ENCODE results near the gene ITGA2. TPM values are rescaled to one million over a fixed set of nuclear protein-coding genes. Genes with fewer than 3 reads are reported as not detected.

Gene ITGA2
- total RNA-seq, 4 donors from 2014 or later = 1.5 to 10.1 (median 8.7) TPM

DNA sequence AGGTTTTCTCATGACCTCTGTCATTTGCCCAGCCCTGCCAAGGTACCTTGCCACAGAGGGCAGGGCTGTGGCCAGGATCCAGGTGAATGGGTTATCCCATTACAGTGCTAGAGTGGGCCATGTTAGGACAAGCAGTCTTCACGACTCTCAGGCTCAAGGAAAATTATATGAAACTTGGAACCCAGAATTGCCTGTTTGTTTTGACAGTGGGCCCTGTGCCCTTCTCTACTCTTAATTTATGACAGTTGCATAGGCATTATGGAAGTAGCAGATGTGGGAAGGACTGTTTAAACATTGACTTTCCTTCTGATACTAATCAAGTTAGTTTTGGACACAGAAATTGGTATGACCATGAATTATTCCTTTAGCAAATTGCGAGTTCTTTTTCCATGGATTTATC, 41.7 kb downstream of the ITGA2 start:
- Histone ChIP-seq H3K9me3 (no peaks in the 10 kb centered on the region), H3K36me3 (no peaks in the 10 kb centered on the region), H3K27me3 (no peaks in the 10 kb centered on the region), H3K4me3 (no peak overlapping the region), H3K27ac (peak overlapping the region; percentile 57 to 68 (median 60)), H3K4me1 (peaks cover 5 to 30% (median 20%) of the 10 kb centered on the region in 4 donors)
- WGBS, 2 donors (ENCODE audit: low coverage in 1 of 2) = 43 to 50% methylated on average over 1 to 2 of the region's 2 CpGs
- DNase-seq = no peak
- intact Hi-C loops (cut with DNase I; ENCODE audit: low total_unique reads) = no loop called here
- TF ChIP-seq EP300 (IDR thresholded peaks at IDR 0.05; ENCODE audit: low read depth) (no peak), POLR2A (IDR thresholded peaks at IDR 0.05) (no peak), POLR2AphosphoS5 (IDR thresholded peaks at IDR 0.05) (no peak)
- TF ChIP-seq, protein P1, sequence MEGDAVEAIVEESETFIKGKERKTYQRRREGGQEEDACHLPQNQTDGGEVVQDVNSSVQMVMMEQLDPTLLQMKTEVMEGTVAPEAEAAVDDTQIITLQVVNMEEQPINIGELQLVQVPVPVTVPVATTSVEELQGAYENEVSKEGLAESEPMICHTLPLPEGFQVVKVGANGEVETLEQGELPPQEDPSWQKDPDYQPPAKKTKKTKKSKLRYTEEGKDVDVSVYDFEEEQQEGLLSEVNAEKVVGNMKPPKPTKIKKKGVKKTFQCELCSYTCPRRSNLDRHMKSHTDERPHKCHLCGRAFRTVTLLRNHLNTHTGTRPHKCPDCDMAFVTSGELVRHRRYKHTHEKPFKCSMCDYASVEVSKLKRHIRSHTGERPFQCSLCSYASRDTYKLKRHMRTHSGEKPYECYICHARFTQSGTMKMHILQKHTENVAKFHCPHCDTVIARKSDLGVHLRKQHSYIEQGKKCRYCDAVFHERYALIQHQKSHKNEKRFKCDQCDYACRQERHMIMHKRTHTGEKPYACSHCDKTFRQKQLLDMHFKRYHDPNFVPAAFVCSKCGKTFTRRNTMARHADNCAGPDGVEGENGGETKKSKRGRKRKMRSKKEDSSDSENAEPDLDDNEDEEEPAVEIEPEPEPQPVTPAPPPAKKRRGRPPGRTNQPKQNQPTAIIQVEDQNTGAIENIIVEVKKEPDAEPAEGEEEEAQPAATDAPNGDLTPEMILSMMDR (IDR thresholded peaks at IDR 0.05) = no peak
- in situ Hi-C loops (cut with MboI; ENCODE audit: low pct_ligation_motif_present in 1 of 4, low pct_unique_long_range_greater_than_20kb in 1 of 4, low sequenced_read_pairs in 3 of 4) = no loop called here

DNA sequence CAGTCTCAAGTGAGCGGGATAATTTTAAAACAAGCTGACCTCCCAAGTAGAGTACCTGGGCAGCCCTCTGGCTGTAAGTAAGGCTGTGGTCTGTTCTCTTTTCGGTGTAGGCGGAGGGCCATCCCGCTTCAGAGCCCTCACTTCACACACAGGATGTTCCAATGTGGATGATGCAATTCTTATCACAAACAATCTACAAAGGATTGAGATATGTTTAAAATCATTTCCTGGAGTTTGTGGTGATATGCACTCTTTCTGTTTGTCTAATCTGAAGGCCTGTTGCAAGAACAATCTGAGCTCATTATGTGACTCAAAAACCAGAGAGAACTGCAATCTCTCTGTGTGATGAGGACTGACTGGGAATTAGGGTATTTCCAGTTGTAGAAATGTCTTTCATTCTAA, 42.5 kb downstream of the ITGA2 start:
- 32% methylated on average over 4 of the region's 4 CpGs; no CpG with 5 or more reads in 1 of the 2 donors for WGBS, 2 donors (ENCODE audit: low coverage in 1 of 2)
- H3K9me3 ChIP-seq = no peaks in the 10 kb centered on the region
- no peaks in the 10 kb centered on the region for H3K27me3 ChIP-seq
- no peaks in the 10 kb centered on the region for H3K36me3 ChIP-seq
- TF ChIP-seq, protein P1 (IDR thresholded peaks at IDR 0.05) = no peak
- TF ChIP-seq POLR2AphosphoS5 (IDR thresholded peaks at IDR 0.05) = no peak
- TF ChIP-seq POLR2A (IDR thresholded peaks at IDR 0.05) = no peak
- no peak for TF ChIP-seq EP300 (IDR thresholded peaks at IDR 0.05; ENCODE audit: low read depth)
- intact Hi-C loops (cut with DNase I; ENCODE audit: low total_unique reads) = no loop called here
- H3K4me3 ChIP-seq = no peak overlapping the region
- DNase-seq = no peak
- H3K4me1 ChIP-seq = peaks cover 5 to 30% (median 20%) of the 10 kb centered on the region in 4 donors
- H3K27ac ChIP-seq = peak overlapping the region; percentile 57 to 68 (median 60)
- in situ Hi-C loops (cut with MboI; ENCODE audit: low pct_ligation_motif_present in 1 of 4, low pct_unique_long_range_greater_than_20kb in 1 of 4, low sequenced_read_pairs in 3 of 4) = no loop called here

- Histone ChIP-seq H3K27me3 (no peaks in the 10 kb centered on the region), H3K27ac (peak overlapping the region; percentile 57 to 68 (median 60)), H3K4me3 (no peak overlapping the region), H3K4me1 (peaks cover 5 to 32% (median 21%) of the 10 kb centered on the region in 4 donors), H3K36me3 (no peaks in the 10 kb centered on the region), H3K9me3 (no peaks in the 10 kb centered on the region)
- intact Hi-C loops (cut with DNase I; ENCODE audit: low total_unique reads) (no loop called here), in situ Hi-C loops (cut with MboI; ENCODE audit: low pct_ligation_motif_present in 1 of 4, low pct_unique_long_range_greater_than_20kb in 1 of 4, low sequenced_read_pairs in 3 of 4) (no loop called here)
- whole genome bisulfite sequencing, 2 donors (ENCODE audit: low coverage in 1 of 2) = 37 to 59% methylated on average over 2 of the region's 2 CpGs
- no peak for DNase-seq
- TF ChIP-seq POLR2A (IDR thresholded peaks at IDR 0.05) (no peak), EP300 (IDR thresholded peaks at IDR 0.05; ENCODE audit: low read depth) (no peak), POLR2AphosphoS5 (IDR thresholded peaks at IDR 0.05) (no peak)
- TF ChIP-seq, protein P1 (IDR thresholded peaks at IDR 0.05) = no peak
Observed at GRCh38 chr5:53032188-53032587, 43.0 kb downstream of the ITGA2 start.

GRCh38 chr5:53034832-53035231, 45.7 kb downstream of the ITGA2 start:
- peaks cover 11 to 42% (median 21%) of the 10 kb centered on the region in 4 donors for H3K4me1 ChIP-seq
- no peak overlapping the region for H3K27ac ChIP-seq
- in situ Hi-C loops (cut with MboI; ENCODE audit: low pct_ligation_motif_present in 1 of 4, low pct_unique_long_range_greater_than_20kb in 1 of 4, low sequenced_read_pairs in 3 of 4) (no loop called here), intact Hi-C loops (cut with DNase I; ENCODE audit: low total_unique reads) (no loop called here)
- TF ChIP-seq POLR2AphosphoS5 (IDR thresholded peaks at IDR 0.05) (no peak), POLR2A (IDR thresholded peaks at IDR 0.05) (no peak), EP300 (IDR thresholded peaks at IDR 0.05; ENCODE audit: low read depth) (no peak)
- TF ChIP-seq, protein P1 (IDR thresholded peaks at IDR 0.05) = no peak
- H3K36me3 ChIP-seq = no peaks in the 10 kb centered on the region
- no peaks in the 10 kb centered on the region for H3K9me3 ChIP-seq
- H3K4me3 ChIP-seq = no peak overlapping the region
- no peak for DNase-seq
- H3K27me3 ChIP-seq = no peaks in the 10 kb centered on the region
